CD8-positive, alpha-beta memory T cell (primary cell): ENCODE results near the gene IL17D. TPM values are rescaled to one million over a fixed set of nuclear protein-coding genes. Genes with fewer than 3 reads are reported as not detected.

Source experiments
- CTCF ChIA-PET: fragments of 350-600 bp; sonication (Branson Sonifier 250); formaldehyde crosslinking; loops from one replicate; lab custom pipeline; 2021; ENCODE audit warnings: antibody characterized with exemption; lab: Charles Lee
- POLR2A ChIA-PET: fragments of 350-600 bp; sonication (Branson Sonifier 250); formaldehyde crosslinking; loops from one replicate; lab custom pipeline; 2021; ENCODE audit warnings: antibody characterized with exemption; lab: Charles Lee
- DNase-seq, 5 donors: peaks; one replicate each; pipeline versions ENCODE4 v3.0.0 to v3.0.0-alpha.2; 2020 to 2022; ENCODE audit warnings: mixed read lengths in 1 of 5
- H3K27ac ChIP-seq: one replicate; pipeline ENCODE4 v1.7.0; 2013; ENCODE audit warnings: low read depth, mild to moderate bottlenecking, low read length, moderate library complexity
- H3K27me3 ChIP-seq: 2 replicates; pipeline ENCODE4 v1.7.0; 2013; ENCODE audit warnings: low read length, mild to moderate bottlenecking; ENCODE audit not compliant: insufficient read depth, poor library complexity, severe bottlenecking
- H3K36me3 ChIP-seq: 2 replicates; pipeline ENCODE4 v1.7.0; 2013; ENCODE audit warnings: mild to moderate bottlenecking, low read length, moderate library complexity; ENCODE audit not compliant: insufficient read depth
- H3K4me1 ChIP-seq: 2 replicates; pipeline ENCODE4 v1.7.0; 2013; ENCODE audit warnings: mild to moderate bottlenecking, low read length, moderate library complexity; ENCODE audit not compliant: insufficient read depth
- H3K4me3 ChIP-seq: 2 replicates; pipeline ENCODE4 v1.7.0; 2013; ENCODE audit warnings: mild to moderate bottlenecking, low read length
- H3K9me3 ChIP-seq: 2 replicates; pipeline ENCODE4 v1.7.0; 2013; ENCODE audit warnings: mild to moderate bottlenecking, low read length
- H3K27ac Mint-ChIP-seq, 8 donors: one replicate each; pipeline ENCODE4 v1.8.0; 2020 to 2021; ENCODE audit warnings: mixed read lengths in 8 of 8, mild to moderate bottlenecking in 6 of 8, inconsistent platforms in 3 of 8, moderate library complexity in 3 of 8
- H3K27me3 Mint-ChIP-seq, 2 donors: one replicate each; pipeline ENCODE4 v1.8.0; 2020 to 2021; ENCODE audit warnings: mixed read lengths in 2 of 2, mild to moderate bottlenecking in 1 of 2, moderate library complexity in 1 of 2
- H3K36me3 Mint-ChIP-seq, 3 donors: one replicate each; pipeline ENCODE4 v1.8.0; 2020 to 2021; ENCODE audit warnings: mixed read lengths in 3 of 3, inconsistent platforms in 1 of 3, mild to moderate bottlenecking in 1 of 3
- H3K4me1 Mint-ChIP-seq, 3 donors: one replicate each; pipeline ENCODE4 v1.8.0; 2020 to 2021; ENCODE audit warnings: mixed read lengths in 3 of 3, inconsistent platforms in 1 of 3, mild to moderate bottlenecking in 1 of 3
- H3K4me3 Mint-ChIP-seq, 7 donors: one replicate each; pipeline ENCODE4 v1.8.0; 2020 to 2021; ENCODE audit warnings: mixed read lengths in 7 of 7, mild to moderate bottlenecking in 6 of 7, moderate library complexity in 4 of 7, inconsistent platforms in 2 of 7
- H3K9me3 Mint-ChIP-seq, 5 donors: one replicate each; pipeline ENCODE4 v1.8.0; 2020 to 2022; ENCODE audit warnings: mixed read lengths in 5 of 5, mild to moderate bottlenecking in 3 of 5, moderate library complexity in 2 of 5, inconsistent platforms in 1 of 5
- polyA plus RNA-seq: library from polyadenylated mRNA; unstranded; fragments of 300-500 nt; fragmentation: Illumina TruSeq; gene quantifications from one replicate; pipeline ENCODE4 v1.2.3, GENCODE V29; 2021
- total RNA-seq, 2 experiments: library from RNA; stranded (reverse); gene quantifications; one replicate each; pipeline ENCODE4 v1.2.3, GENCODE V29; 2021

IL17D gene
- total and polyA plus RNA-seq, 3 experiments from 2014 or later: 0.28 to 0.98 (median 0.84) TPM

DNA sequence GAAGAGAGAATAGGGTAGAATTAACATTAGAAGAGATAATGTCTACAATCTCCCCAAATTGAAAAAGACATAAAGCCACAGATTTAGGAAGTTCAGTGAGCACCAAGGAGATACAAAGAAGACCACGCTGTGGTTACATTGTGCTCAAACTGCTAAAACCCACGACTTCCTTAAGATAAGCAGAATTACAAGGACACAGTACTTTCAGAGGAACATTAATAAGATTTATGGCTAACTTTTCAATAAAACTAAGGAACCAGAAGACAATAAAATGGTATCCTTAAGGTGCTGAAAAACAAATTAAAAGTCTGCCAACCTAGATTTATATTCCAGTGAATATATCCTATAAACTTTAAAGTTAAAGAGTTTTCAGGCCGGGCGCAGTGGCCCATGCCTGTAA is 7.4 kb upstream of the IL17D start:
- H3K4me1 Mint-ChIP-seq: no peaks in the 10 kb centered on the region
- H3K27me3 Mint-ChIP-seq: peaks cover 18 to 34% of the 10 kb centered on the region in 2 donors
- no peak overlapping the region for H3K27ac Mint-ChIP-seq
- no peaks in the 10 kb centered on the region for H3K36me3 ChIP-seq
- H3K4me3 ChIP-seq: no peak overlapping the region
- no peaks in the 10 kb centered on the region for H3K9me3 ChIP-seq
- peaks cover 0 to 2% (median 0%) of the 10 kb centered on the region in 3 donors for H3K36me3 Mint-ChIP-seq
- ChIA-PET POLR2A (no interaction called here), CTCF (no interaction called here)
- H3K27me3 ChIP-seq: peaks cover 7% of the 10 kb centered on the region
- no peak for DNase-seq
- no peak overlapping the region for H3K4me3 Mint-ChIP-seq
- H3K9me3 Mint-ChIP-seq: no peaks in the 10 kb centered on the region
- H3K27ac ChIP-seq: no peak overlapping the region
- no peaks in the 10 kb centered on the region for H3K4me1 ChIP-seq

GRCh38 chr13:20699715-20700114 is 3.8 kb upstream of the IL17D start:
- no peaks in the 10 kb centered on the region for H3K9me3 ChIP-seq
- Mint-ChIP-seq H3K36me3 (peaks cover 0 to 3% (median 0%) of the 10 kb centered on the region in 3 donors), H3K4me1 (peaks cover 7 to 13% (median 9%) of the 10 kb centered on the region in 3 donors), H3K4me3 (peak overlapping the region in 1 of 7 donors; percentile 51), H3K9me3 (no peaks in the 10 kb centered on the region), H3K27ac (no peak overlapping the region), H3K27me3 (peaks cover 18 to 30% of the 10 kb centered on the region in 2 donors)
- no peaks in the 10 kb centered on the region for H3K36me3 ChIP-seq
- POLR2A ChIA-PET: no interaction called here
- DNase-seq: no peak
- peaks cover 14% of the 10 kb centered on the region for H3K27me3 ChIP-seq
- no peak overlapping the region for H3K27ac ChIP-seq
- CTCF ChIA-PET: no interaction called here
- H3K4me3 ChIP-seq: no peak overlapping the region
- H3K4me1 ChIP-seq: peaks cover 12% of the 10 kb centered on the region

DNA sequence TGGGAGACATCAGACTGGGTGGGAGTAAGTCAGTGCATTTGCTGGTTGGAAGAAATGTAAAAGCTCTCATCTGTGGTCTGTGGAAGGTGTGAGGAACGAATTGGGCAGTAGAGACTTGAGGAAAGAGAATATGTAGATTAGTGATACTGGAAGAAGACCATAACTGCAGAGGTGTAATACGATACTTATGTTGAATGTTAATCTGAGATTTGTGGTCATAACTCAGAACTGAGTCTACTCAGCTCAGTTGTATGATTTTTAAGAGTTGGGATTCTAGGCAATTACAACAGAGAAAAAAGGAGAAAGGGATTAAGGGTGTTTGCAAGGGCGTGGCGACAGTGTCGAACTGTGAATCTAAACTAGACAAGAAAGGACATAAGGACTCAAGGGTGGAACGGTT is 3.2 kb upstream of the IL17D start:
- peaks cover 18 to 30% of the 10 kb centered on the region in 2 donors for H3K27me3 Mint-ChIP-seq
- Histone ChIP-seq H3K27me3 (peaks cover 14% of the 10 kb centered on the region), H3K9me3 (no peaks in the 10 kb centered on the region), H3K4me1 (peaks cover 12% of the 10 kb centered on the region), H3K27ac (no peak overlapping the region), H3K4me3 (no peak overlapping the region), H3K36me3 (no peaks in the 10 kb centered on the region)
- peaks cover 7 to 13% (median 9%) of the 10 kb centered on the region in 3 donors for H3K4me1 Mint-ChIP-seq
- POLR2A ChIA-PET: no interaction called here
- peaks cover 0 to 3% (median 0%) of the 10 kb centered on the region in 3 donors for H3K36me3 Mint-ChIP-seq
- no peaks in the 10 kb centered on the region for H3K9me3 Mint-ChIP-seq
- no peak for DNase-seq
- H3K27ac Mint-ChIP-seq: no peak overlapping the region
- CTCF ChIA-PET: no interaction called here
- H3K4me3 Mint-ChIP-seq: peak overlapping the region in 2 of 7 donors; percentile 18 to 61

GRCh38 chr13:20701461-20701860 is 2.0 kb upstream of the IL17D start:
- H3K36me3 ChIP-seq: no peaks in the 10 kb centered on the region
- no peak for DNase-seq
- peaks cover 14 to 23% of the 10 kb centered on the region in 2 donors for H3K27me3 Mint-ChIP-seq
- H3K36me3 Mint-ChIP-seq: peaks cover 0 to 3% (median 0%) of the 10 kb centered on the region in 3 donors
- H3K4me1 Mint-ChIP-seq: peaks cover 7 to 13% (median 9%) of the 10 kb centered on the region in 3 donors
- peaks cover 14% of the 10 kb centered on the region for H3K27me3 ChIP-seq
- no peaks in the 10 kb centered on the region for H3K9me3 ChIP-seq
- ChIA-PET POLR2A (no interaction called here), CTCF (interaction anchor here (1.2 to 1.8 kb wide), 2 partner anchors 10 to 220 kb away, joined by 3 to 6 read pairs; no protein-coding TSS in a partner anchor)
- peaks cover 12% of the 10 kb centered on the region for H3K4me1 ChIP-seq
- peak overlapping the region in 1 of 8 donors; percentile 9 for H3K27ac Mint-ChIP-seq
- peak overlapping the region in 1 of 7 donors; percentile 46 for H3K4me3 Mint-ChIP-seq
- no peak overlapping the region for H3K4me3 ChIP-seq
- no peaks in the 10 kb centered on the region for H3K9me3 Mint-ChIP-seq
- H3K27ac ChIP-seq: no peak overlapping the region

- peak overlapping the region; percentile 68 for H3K4me3 ChIP-seq
- peaks cover 14% of the 10 kb centered on the region for H3K27me3 ChIP-seq
- peak overlapping the region; percentile 87 to 97 (median 92) for H3K4me3 Mint-ChIP-seq
- no peaks in the 10 kb centered on the region for H3K9me3 Mint-ChIP-seq
- CTCF ChIA-PET: interaction anchor here (1.1 to 1.8 kb wide), 3 partner anchors 9 to 221 kb away, joined by 3 to 6 read pairs (median 3); no protein-coding TSS in a partner anchor
- peak overlapping the region in 4 of 8 donors; percentile 24 to 83 (median 55) for H3K27ac Mint-ChIP-seq
- no peak overlapping the region for H3K27ac ChIP-seq
- peaks cover 7 to 13% (median 9%) of the 10 kb centered on the region in 3 donors for H3K4me1 Mint-ChIP-seq
- no peaks in the 10 kb centered on the region for H3K9me3 ChIP-seq
- DNase-seq: no peak
- peaks cover 13 to 21% of the 10 kb centered on the region in 2 donors for H3K27me3 Mint-ChIP-seq
- peaks cover 12% of the 10 kb centered on the region for H3K4me1 ChIP-seq
- H3K36me3 ChIP-seq: no peaks in the 10 kb centered on the region
- POLR2A ChIA-PET: interaction anchor here (1.0 kb wide), 1 partner anchor 136 kb away, joined by 3 read pairs; the partner anchor contains the start of gene IFT88
- peaks cover 0 to 3% (median 0%) of the 10 kb centered on the region in 3 donors for H3K36me3 Mint-ChIP-seq
Measured at GRCh38 chr13:20702530-20702914, 977 bp upstream of the IL17D start.

DNA sequence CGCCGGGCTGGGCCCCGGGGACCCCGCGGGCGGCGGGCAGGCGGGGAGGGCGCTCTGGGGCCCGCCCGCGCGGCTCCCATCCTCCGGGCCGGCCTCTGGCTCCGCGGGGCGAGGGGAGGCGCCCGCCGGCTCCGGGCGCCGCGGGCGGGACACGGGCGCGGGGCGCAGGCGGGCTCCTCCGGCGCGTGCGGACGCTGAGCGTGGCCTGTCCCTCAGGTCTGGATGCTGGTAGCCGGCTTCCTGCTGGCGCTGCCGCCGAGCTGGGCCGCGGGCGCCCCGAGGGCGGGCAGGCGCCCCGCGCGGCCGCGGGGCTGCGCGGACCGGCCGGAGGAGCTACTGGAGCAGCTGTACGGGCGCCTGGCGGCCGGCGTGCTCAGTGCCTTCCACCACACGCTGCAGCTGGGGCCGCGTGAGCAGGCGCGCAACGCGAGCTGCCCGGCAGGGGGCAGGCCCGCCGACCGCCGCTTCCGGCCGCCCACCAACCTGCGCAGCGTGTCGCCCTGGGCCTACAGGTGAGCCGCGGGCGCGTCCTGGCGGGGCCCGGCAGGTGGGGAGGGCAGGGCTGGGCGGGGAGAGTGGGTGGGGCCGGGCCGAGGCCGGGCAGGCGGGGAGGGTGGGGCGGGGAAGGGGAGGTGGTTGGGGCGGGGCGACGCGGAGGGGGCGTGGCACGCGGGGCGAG is 420 bp downstream of the IL17D start:
- Mint-ChIP-seq H3K4me3 (peak overlapping the region in 1 of 7 donors; percentile 75), H3K27me3 (peaks cover 7 to 18% of the 10 kb centered on the region in 2 donors), H3K36me3 (peaks cover 0 to 3% (median 0%) of the 10 kb centered on the region in 3 donors), H3K4me1 (peaks cover 7 to 13% (median 9%) of the 10 kb centered on the region in 3 donors), H3K27ac (no peak overlapping the region), H3K9me3 (no peaks in the 10 kb centered on the region)
- peaks cover 14% of the 10 kb centered on the region for H3K27me3 ChIP-seq
- H3K4me1 ChIP-seq: peaks cover 12% of the 10 kb centered on the region
- ChIA-PET POLR2A (interaction anchor here (0.6 to 1.1 kb wide), 4 partner anchors 70 to 211 kb away, joined by 3 to 9 read pairs (median 3); partner anchors contain the start of genes EEF1AKMT1 and IFT88), CTCF (interaction anchor here (0.7 to 1.1 kb wide), 8 partner anchors 18 to 283 kb away, joined by 3 to 6 read pairs (median 3); partner anchors contain the start of genes EEF1AKMT1 and XPO4)
- H3K36me3 ChIP-seq: no peaks in the 10 kb centered on the region
- no peaks in the 10 kb centered on the region for H3K9me3 ChIP-seq
- no peak overlapping the region for H3K27ac ChIP-seq
- DNase-seq: peak; percentile 67 to 85 (median 83)
- H3K4me3 ChIP-seq: no peak overlapping the region

GRCh38 chr13:20704459-20705069 is 1.1 kb downstream of the IL17D start:
- Mint-ChIP-seq H3K27ac (peak overlapping the region in 7 of 8 donors; percentile 5 to 74 (median 36)), H3K9me3 (no peaks in the 10 kb centered on the region), H3K36me3 (peaks cover 0 to 3% (median 0%) of the 10 kb centered on the region in 3 donors), H3K27me3 (peaks cover 7 to 15% of the 10 kb centered on the region in 2 donors), H3K4me3 (peak overlapping the region; percentile 65 to 83 (median 75)), H3K4me1 (peaks cover 7 to 13% (median 9%) of the 10 kb centered on the region in 3 donors)
- DNase-seq: no peak
- Histone ChIP-seq H3K36me3 (no peaks in the 10 kb centered on the region), H3K27me3 (peaks cover 14% of the 10 kb centered on the region), H3K4me3 (no peak overlapping the region), H3K4me1 (peaks cover 12% of the 10 kb centered on the region), H3K9me3 (no peaks in the 10 kb centered on the region), H3K27ac (no peak overlapping the region)
- CTCF ChIA-PET: interaction anchor here (1.0 to 1.1 kb wide), 5 partner anchors 18 to 284 kb away, joined by 3 to 5 read pairs (median 3); partner anchors contain the start of genes EEF1AKMT1 and XPO4
- POLR2A ChIA-PET: interaction anchor here (0.6 to 1.1 kb wide), 3 partner anchors 69 to 211 kb away, joined by 3 to 9 read pairs (median 3); partner anchors contain the start of gene EEF1AKMT1
